ENCODE measurements around the gene RANGRF.

- TF ChIP-seq CTCF (IDR thresholded peaks at IDR 0.05) (no peak), EP300 (IDR thresholded peaks at IDR 0.05) (no peak)
These were observed 31.8 kb upstream of the RANGRF start for GRCh38 chr17:8256691-8257090.

Measured in ovary (tissue), 3 donors.